HCT116 (cell line): ENCODE results near the gene CCDC142. TPM values are rescaled to one million over a fixed set of nuclear protein-coding genes. Genes with fewer than 3 reads are reported as not detected.

Experiments used
- ATAC-seq: fragments of 200-7000 bp; cut with Tn5 transposase; 2 replicates; pipeline ENCODE4 v1.9.1; 2020; ENCODE audit warnings: mild to moderate bottlenecking, moderate library complexity
- BruUV-seq: library from RNA; stranded (reverse); fragments of 400-500 nt; replicated peaks from 2 replicates; lab custom pipeline; 2021; lab: Mats Ljungman, UMichigan
- CTCF ChIA-PET: fragments of 300-600 bp; sonication (Branson Sonifier 250); formaldehyde crosslinking; loops from one replicate; lab custom pipeline; 2021; ENCODE audit warnings: antibody characterized with exemption; lab: Charles Lee
- POLR2A ChIA-PET: fragments of 300-600, 350-600 bp; sonication (Branson Sonifier 250); formaldehyde crosslinking; loops from one replicate; lab custom pipeline; 2021; ENCODE audit warnings: antibody characterized with exemption; lab: Charles Lee
- RAD21 ChIA-PET, 2 experiments: fragments of 300-600 bp; sonication (Branson Sonifier 250); formaldehyde crosslinking; loops; one replicate each; lab custom pipeline; 2023; ENCODE audit warnings: low total read pairs in 2 of 2; ENCODE audit not compliant: uncharacterized antibody in 2 of 2, unreplicated experiment in 2 of 2, low non-redundant PET in 1 of 2; lab: Charles Lee
- DNase-seq: peaks from one replicate; pipeline ENCODE4 v3.0.0-alpha.2; 2010; ENCODE audit warnings: low read depth, low spot score
- H2AFZ ChIP-seq: fragments of 200-600 bp; shearing (Covaris generic), sonication (generic); 2 replicates; pipeline ENCODE4 v1.6.1; 2017; ENCODE audit warnings: low read depth, mixed run types, mixed read lengths, antibody characterized with exemption, low read length; ENCODE audit not compliant: poor library complexity, severe bottlenecking
- H3K27ac ChIP-seq: 2 replicates; pipeline ENCODE4 v1.5.1; 2012; ENCODE audit warnings: low read depth, low read length
- H3K27me3 ChIP-seq: fragments of 200-600 bp; sonication (generic); 2 replicates; pipeline ENCODE4 v1.6.1; 2016; ENCODE audit warnings: mixed run types, low read length, mixed read lengths; ENCODE audit not compliant: insufficient read depth
- H3K36me3 ChIP-seq, 2 experiments: fragments of 200-500 bp in 1 of 2; fragments of 200-600 bp in 1 of 2; sonication (Bioruptor generic) in 1 of 2; sonication (generic) in 1 of 2; 2 replicates each; pipeline versions ENCODE4 v1.5.1 to v1.6.1; 2014 to 2016; ENCODE audit warnings: low read length in 2 of 2, inconsistent platforms in 1 of 2, mixed read lengths in 1 of 2, mixed run types in 1 of 2; ENCODE audit not compliant: insufficient read depth in 2 of 2, control insufficient read depth in 1 of 2
- H3K4me1 ChIP-seq, 2 experiments: fragments of 200-600 bp in 1 of 2; sonication (generic) in 1 of 2; 2 replicates each; pipeline versions ENCODE4 v1.5.1 to v1.6.1; 2012 to 2017; ENCODE audit warnings: low read length in 2 of 2, inconsistent platforms in 1 of 2, mild to moderate bottlenecking in 1 of 2, mixed read lengths in 1 of 2, mixed run types in 1 of 2, moderate library complexity in 1 of 2; ENCODE audit not compliant: insufficient read depth in 2 of 2, control insufficient read depth in 1 of 2
- H3K4me2 ChIP-seq: fragments of 200-600 bp; sonication (generic); 2 replicates; pipeline ENCODE4 v1.6.1; 2017; ENCODE audit warnings: mixed run types, low read length, mixed read lengths
- H3K4me3 ChIP-seq, 2 experiments: fragments of 200-600 bp in 1 of 2; sonication (generic) in 1 of 2; replicated peaks in 1 of 2; 2 replicates each; pipeline ENCODE4 v1.5.1; 2011 to 2016; ENCODE audit warnings: low read length in 2 of 2, control low read depth in 1 of 2, low read depth in 1 of 2, mild to moderate bottlenecking in 1 of 2, mixed read lengths in 1 of 2, mixed run types in 1 of 2
- H3K79me2 ChIP-seq: fragments of 200-600 bp; sonication (generic); 2 replicates; pipeline ENCODE4 v1.6.1; 2017; ENCODE audit warnings: mild to moderate bottlenecking, mixed run types, low read length, moderate library complexity, mixed read lengths; ENCODE audit not compliant: insufficient read depth
- H3K9ac ChIP-seq: fragments of 200-600 bp; sonication (generic); 2 replicates; pipeline ENCODE4 v1.6.1; 2016; ENCODE audit warnings: low read length, mixed read lengths
- H3K9me2 ChIP-seq: fragments of 200-600 bp; sonication (generic), shearing (Covaris generic); 2 replicates; pipeline ENCODE4 v1.6.1; 2017; ENCODE audit warnings: mixed run types, mild to moderate bottlenecking, moderate library complexity; ENCODE audit not compliant: insufficient read depth
- H3K9me3 ChIP-seq, 2 experiments: fragments of 200-500 bp in 1 of 2; fragments of 200-600 bp in 1 of 2; sonication (Bioruptor generic) in 1 of 2; sonication (generic) in 1 of 2; 2 replicates each; pipeline ENCODE4 v1.6.1; 2014 to 2017; ENCODE audit warnings: low read length in 2 of 2, mixed read lengths in 2 of 2, inconsistent platforms in 1 of 2, low read depth in 1 of 2, mild to moderate bottlenecking in 1 of 2, mixed run types in 1 of 2, moderate library complexity in 1 of 2; ENCODE audit not compliant: control insufficient read depth in 1 of 2, insufficient read depth in 1 of 2
- H4K20me1 ChIP-seq: fragments of 200-600 bp; sonication (generic), shearing (Covaris generic); 2 replicates; pipeline ENCODE4 v1.6.1; 2017; ENCODE audit warnings: mixed run types, mild to moderate bottlenecking, moderate library complexity; ENCODE audit not compliant: insufficient read depth
- CBX3 ChIP-seq: IDR thresholded peaks from 2 replicates; pipeline ENCODE4 v1.6.1; 2012; ENCODE audit warnings: low read depth
- CEBPB ChIP-seq: IDR thresholded peaks from 2 replicates; pipeline ENCODE4 v1.6.1; 2012; ENCODE audit warnings: low read depth
- EGR1 ChIP-seq: IDR thresholded peaks from 2 replicates; pipeline ENCODE4 v1.6.1; 2012; ENCODE audit warnings: low read depth
- ELF1 ChIP-seq: IDR thresholded peaks from 2 replicates; pipeline ENCODE4 v1.6.1; 2012; ENCODE audit warnings: low read depth, borderline replicate concordance
- EZH2 ChIP-seq: fragments of 200-600 bp; sonication (generic); IDR thresholded peaks from 2 replicates; pipeline ENCODE4 v1.6.1; 2017; ENCODE audit warnings: antibody characterized with exemption, mixed run types
- MAX ChIP-seq: IDR thresholded peaks from 2 replicates; pipeline ENCODE4 v1.6.1; 2012
- POLR2AphosphoS5 ChIP-seq: IDR thresholded peaks from 2 replicates; pipeline ENCODE4 v1.6.1; 2011; ENCODE audit warnings: mild to moderate bottlenecking, low read depth, low read length, moderate library complexity
- RAD21 ChIP-seq: IDR thresholded peaks from 2 replicates; pipeline ENCODE4 v1.6.1; 2012; ENCODE audit warnings: low read depth, mild to moderate bottlenecking
- SIN3A ChIP-seq: IDR thresholded peaks from 2 replicates; pipeline ENCODE4 v1.6.1; 2012; ENCODE audit warnings: low read depth
- SP1 ChIP-seq: IDR thresholded peaks from 2 replicates; pipeline ENCODE4 v1.6.1; 2012; ENCODE audit warnings: low read depth
- TCF7L2 ChIP-seq: IDR thresholded peaks from 2 replicates; pipeline ENCODE4 v1.7.0; 2011; ENCODE audit warnings: borderline replicate concordance, inconsistent platforms; ENCODE audit not compliant: insufficient read depth, insufficient read length; ENCODE audit errors: extremely low read depth
- YY1 ChIP-seq: IDR thresholded peaks from 2 replicates; pipeline ENCODE4 v1.6.1; 2011; ENCODE audit warnings: low read length, low read depth, moderate library complexity, mild to moderate bottlenecking; ENCODE audit not compliant: insufficient replicate concordance; ENCODE audit errors: extremely low read depth
- ZFX ChIP-seq: fragments of 450-650 bp; IDR thresholded peaks from 2 replicates; pipeline ENCODE4 v1.6.1; 2017
- ZNF274 ChIP-seq: fragments of 200-500 bp; sonication (Bioruptor generic); IDR thresholded peaks from 2 replicates; pipeline ENCODE4 v1.6.1; 2014; ENCODE audit warnings: mild to moderate bottlenecking, low read depth, low read length, inconsistent platforms
- intact Hi-C: fragments of 100-400 bp; cut with micrococcal nuclease; formaldehyde crosslinking; loops from 2 replicates; pipeline ENCODE4 v1.10.0; 2022
- total RNA-seq: library from RNA; stranded (reverse); gene quantifications from one replicate; pipeline ENCODE4 v1.2.1, GENCODE V29; 2021; ENCODE audit not compliant: unreplicated experiment

CCDC142 gene
- total RNA-seq, 1 experiment from 2014 or later = 15.0 TPM

DNA sequence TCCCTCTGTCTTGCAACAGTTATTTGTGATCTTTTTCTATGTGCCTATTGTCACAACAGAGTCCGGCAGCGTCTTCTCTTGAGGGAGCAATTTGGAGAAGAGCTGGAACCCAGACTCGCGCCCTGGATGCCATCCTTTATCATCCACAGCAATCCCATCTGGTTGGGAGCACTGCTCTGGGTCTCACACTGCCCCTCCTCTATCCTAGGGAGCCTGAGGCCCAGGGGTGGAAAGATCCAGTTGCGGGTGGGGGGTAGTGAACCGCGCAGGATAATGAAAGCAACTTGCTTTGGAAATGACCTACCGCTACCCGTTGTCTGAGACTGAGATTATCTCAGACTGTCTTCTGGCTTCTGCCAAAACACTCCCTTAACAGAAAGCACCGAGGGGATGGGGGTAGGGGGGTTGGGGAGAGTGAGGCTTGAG lies 23.8 kb downstream of the CCDC142 start:
- Histone ChIP-seq H4K20me1 (no peaks in the 10 kb centered on the region), H3K9me3 (no peaks in the 10 kb centered on the region), H3K9ac (peak overlapping the region; percentile 82)
- TF ChIP-seq YY1 (no peak), CEBPB (no peak), MAX (no peak), RAD21 (no peak), SP1 (no peak), CBX3 (no peak), ZFX (no peak), TCF7L2 (no peak), EZH2 (no peak), EGR1 (no peak), SIN3A (no peak), ELF1 (no peak), POLR2AphosphoS5 (no peak), ZNF274 (no peak)
- TF ChIP-seq, all 23 proteins: peak for 0
- Histone ChIP-seq H3K36me3 (peaks cover 6 to 19% of the 10 kb centered on the region in 2 experiments; a peak in 2 of 4 replicates), H3K79me2 (peaks cover 17% of the 10 kb centered on the region; the same call in 1 of the 2 replicates), H3K4me2 (peak overlapping the region; percentile 98), H3K9me2 (no peaks in the 10 kb centered on the region), H3K27me3 (no peaks in the 10 kb centered on the region), H3K27ac (peak overlapping the region; percentile 55), H3K4me3 (peak overlapping the region; percentile 70 to 98), H2AFZ (no peak overlapping the region), H3K4me1 (peaks cover 12 to 42% of the 10 kb centered on the region in 2 experiments)
- ATAC-seq (no peak), DNase-seq (no peak)
- ChIA-PET CTCF (interaction anchor here (1.2 kb wide), 2 partner anchors 15 to 632 kb away, joined by 3 to 6 read pairs; no protein-coding TSS in a partner anchor), RAD21 (interaction anchor here in 1 of 2 experiments (0.7 kb wide), 1 partner anchor 16 kb away, joined by 3 read pairs; no protein-coding TSS in a partner anchor), POLR2A (interaction anchor here (1.2 to 2.0 kb wide), 6 partner anchors 9 to 49 kb away, joined by 3 to 21 read pairs (median 8); partner anchors contain the start of genes MRPL53 and PCGF1)
- intact Hi-C loops = loop anchor here (1.0 to 10.0 kb wide), 2 partner anchors 24 to 1224 kb away; partner anchors contain the start of genes CCT7, PRADC1 and TTC31
- no TSS peak for BruUV-seq
